ENCODE measurements around the gene TMEM123.
A peak's percentile ranks its signal among the peaks of the same experiment; 100 is the strongest.
"Not testable (repeated sequence)": the region's sequence is repeated elsewhere in the genome, so short reads cannot be mapped to it uniquely, and the experiment has no call there.

The TMEM123 gene

DNA sequence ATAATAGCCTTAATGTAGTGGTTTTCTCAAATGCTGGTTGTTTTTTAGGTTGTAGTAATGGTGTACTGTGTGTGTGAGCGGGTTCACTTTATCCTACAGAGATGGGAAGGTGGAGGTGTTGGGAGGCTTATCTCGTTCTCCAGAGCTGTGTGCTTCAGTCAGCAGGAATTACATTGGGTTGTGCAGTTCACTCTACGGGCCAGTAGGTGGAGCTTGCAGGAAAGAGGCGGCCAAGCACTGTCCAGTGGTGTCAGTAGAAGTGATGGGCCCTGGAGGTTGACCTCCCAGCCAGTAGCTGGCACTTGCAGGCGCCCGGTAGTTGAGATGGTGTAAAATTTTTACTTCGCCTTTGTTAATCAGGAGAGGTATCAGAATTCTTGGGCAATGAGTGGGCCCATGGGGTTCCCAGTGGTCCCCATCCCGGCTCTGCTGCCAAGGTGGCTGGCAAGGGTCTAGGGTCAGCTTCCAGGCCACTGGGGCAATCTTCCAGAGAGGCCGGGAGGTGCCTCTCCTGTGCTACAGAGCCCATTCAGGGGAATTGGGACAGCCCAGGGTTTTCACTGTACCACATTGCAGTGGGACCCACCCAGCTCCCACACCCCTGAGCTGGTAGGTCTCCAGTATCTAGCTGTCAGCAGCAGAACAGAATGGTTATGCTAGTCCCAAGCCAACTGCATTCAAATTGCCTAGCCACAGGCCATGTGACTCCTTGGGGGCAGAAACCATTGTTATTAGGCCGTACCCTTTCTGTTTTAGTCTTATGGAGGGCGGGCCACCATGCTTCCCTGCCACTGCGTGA is 61.7 kb downstream of the TMEM123 start:
- peak; percentile 13 for DNase-seq

DNA sequence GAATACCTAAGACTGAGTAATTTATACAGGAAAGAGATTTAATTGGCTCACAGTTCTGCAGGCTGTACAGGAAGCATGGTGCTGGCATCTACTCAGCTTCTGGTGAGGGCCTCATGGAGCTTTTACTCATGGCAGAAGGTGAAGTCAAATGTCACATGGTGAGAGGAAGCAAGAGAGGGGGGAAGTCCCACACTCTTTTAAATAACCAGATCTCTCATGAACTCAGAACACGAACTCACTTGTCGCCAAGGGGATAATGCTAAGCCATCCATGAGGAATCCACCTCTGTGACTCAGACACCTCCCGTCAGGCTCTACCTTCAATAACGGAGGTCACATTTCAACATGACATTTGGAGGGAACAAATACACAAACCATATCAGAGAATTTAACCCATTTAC is 63.3 kb downstream of the TMEM123 start:
- no peak for DNase-seq

DNA sequence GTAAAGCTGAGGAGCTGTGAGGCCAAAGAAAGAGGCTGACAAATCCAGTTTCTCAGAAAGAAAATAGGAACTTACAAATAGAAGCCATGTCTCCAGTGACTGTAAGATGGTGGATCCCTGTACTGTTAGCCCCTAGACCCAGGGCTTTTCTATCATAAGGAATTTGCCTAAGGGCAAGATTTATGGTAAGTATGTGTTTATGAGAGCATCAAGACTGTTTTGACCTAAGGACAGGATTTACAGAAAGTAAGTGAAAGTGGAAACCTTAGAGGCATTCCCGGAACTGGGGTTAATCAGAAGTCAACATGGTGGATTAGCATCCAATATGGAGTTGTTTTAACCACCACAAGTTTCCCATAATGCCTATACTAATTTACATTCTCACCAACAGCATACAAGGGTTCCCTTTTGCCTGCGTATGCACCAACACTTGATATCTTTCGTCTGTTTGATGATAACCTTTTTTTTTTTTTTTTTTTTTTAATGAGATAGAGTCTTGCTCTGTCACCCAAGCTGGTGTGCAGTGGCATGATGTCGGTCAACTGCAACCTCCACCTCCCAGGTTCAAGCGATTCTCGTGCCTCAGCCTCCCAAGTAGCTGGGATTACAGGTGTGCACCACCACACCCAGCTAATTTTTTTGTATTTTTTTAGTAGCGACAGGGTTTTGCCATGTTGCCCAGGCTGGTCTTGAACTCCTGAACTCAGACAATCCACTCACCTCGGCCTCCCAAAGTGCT is 65.4 kb downstream of the TMEM123 start:
- DNase-seq: no peak

DNA sequence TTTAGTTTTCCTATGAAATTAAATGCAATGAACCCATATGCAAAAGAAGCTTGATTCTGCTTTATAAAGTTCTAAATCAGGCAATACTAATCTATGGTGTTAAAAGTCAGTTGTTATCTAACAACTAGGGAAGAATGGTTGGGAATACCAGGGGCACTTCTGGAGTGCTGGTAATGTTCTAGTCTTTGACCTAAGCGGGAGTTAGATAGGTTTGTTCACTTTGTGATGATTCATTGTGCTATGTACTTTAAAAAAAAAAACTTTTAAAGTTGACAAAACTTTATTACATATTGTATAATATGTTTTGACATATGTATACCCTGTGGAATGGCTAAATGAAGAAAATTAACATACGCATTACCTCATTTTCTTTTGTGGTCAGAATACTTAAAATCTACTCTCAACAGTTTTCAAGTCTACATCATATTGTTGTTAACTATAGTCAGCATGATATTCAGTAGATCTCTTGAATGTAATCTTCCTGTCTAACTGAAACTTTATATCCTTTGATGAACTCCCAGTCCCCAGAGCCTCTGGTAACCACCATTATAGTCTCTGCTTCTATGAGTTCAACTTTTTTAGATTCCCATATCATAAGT is 66.3 kb downstream of the TMEM123 start:
- no peak for DNase-seq

DNA sequence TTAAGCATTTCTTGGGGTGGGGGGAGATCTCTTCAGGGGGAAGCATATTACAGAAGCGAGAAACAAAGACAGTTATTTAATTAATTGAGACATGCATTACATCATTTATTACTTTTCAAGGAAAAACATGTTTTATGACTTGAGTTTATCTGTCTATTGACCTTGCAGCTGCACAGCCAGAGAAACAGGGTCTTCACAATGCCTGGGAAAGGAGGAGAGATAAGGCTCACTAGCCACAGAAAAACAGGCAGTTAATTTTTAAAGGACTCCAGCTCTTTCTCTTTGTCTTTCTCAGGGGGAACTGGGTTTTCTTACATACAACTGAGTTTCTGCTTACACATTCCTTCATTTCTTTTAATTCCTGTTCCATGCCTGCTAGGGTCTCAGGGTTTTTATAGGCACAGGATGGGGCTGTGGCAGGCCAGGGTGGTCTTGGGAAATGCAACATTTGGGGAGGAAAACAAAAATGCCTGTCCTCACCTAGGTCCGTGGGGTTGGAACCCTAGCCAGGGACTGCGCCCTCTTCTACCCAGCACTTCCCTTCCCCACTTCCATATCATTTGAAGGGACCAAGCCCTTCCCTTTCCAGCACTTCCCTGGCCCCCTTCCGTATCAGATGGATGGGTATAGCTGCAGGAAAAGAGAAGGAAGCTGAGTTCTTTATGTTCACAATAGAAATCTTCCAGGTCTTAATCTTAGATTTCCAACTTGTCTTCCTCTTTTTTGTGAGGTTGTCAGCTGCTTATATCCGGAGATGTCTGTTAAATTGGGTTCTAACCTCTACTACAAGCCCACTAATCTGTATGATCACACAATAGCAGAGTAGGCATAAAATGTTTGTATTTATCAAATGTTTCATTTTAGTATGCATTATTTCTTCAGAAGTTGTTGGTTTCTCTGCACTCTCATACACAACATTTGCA is 67.2 kb downstream of the TMEM123 start:
- no peak for DNase-seq

DNA sequence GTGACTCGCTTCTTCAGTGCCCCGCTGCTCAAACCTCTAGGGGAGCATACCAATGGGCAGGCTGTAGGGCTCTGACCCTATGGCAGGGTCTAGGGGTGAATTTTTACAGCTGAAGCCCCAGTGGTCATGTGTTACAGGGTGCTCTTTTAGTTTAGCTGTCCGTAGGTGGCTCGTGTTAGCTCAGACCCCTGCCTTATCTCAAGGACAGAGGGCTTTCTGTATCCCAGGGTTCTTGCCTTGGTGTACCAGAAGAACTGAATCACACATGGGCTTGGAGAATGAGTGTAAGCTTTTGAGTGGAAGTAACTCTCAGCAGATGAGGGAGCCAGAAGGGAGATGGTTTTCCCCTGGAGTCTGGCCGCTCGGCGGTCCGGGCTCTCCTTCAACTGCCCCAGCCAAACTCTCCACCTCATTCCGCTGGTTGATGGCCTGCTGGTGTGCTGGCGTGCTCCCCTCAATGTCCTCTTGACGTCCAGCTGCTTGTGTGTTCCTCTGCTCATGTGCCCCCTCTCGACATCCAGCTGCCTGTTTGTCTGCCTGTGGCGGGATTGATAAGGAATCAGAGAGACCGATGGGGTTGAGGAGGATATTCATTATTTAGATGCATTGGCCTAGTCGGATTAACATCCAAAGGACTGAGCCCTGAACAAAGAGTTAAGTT is 68.0 kb downstream of the TMEM123 start:
- DNase-seq: no peak

DNA sequence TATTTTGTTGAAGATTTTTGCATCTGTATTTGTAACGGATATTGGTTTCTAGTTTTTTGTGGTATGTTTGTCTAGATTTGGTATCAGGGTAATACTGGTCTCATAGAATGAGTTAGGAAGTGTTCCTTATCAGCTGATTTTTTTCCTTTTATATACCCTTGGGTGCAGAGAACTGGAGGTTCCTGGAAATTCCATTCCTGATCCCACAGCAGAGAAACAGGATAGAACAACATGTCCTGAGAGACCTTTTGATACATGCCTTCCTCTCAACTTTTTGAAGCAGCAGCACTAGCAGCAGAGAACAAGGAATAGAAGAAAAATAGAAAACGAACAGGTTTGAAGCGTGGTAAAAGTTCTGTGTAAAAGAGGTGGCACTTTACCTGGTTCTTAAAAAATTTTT is 68.7 kb downstream of the TMEM123 start:
- DNase-seq: no peak

DNA sequence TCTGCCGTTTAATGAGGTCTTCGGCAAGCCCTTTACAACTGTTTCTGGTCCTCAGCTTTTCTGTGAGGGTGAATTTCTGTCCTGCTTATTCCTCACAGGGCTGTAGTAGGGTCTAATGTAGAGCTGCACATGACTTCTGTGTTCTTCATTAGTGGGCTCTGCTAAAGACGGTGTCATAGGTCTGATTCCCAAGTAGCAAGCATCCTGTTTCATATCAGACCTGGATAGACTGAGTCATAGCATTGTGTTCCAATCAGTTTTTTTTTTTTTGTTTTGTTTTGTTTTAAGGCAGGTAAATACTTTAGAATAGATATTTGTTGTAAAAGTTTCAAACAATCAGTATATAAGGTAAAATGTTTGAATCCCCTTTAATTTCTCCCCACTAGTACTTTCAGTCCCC is 70.2 kb downstream of the TMEM123 start:
- no peak for DNase-seq

DNA sequence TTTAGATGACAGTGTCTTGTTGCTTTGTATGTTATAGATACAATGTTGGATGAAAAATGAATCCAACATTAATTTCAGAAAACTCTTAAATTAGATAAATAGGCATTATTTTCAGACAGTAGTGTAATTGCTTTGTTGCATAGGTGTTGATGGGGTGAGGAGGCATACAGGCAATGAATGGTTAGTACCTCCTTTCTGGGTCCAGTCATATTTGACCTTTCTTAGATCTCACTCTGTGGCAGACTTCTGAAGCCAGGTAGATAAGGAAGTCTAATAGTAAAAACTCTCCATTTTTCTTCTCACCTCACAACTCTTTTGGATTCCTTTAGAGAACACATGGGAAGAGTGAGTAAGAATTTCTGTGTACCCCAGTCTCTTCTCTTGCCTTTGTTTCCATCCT is 73.7 kb downstream of the TMEM123 start:
- no peak for DNase-seq

DNA sequence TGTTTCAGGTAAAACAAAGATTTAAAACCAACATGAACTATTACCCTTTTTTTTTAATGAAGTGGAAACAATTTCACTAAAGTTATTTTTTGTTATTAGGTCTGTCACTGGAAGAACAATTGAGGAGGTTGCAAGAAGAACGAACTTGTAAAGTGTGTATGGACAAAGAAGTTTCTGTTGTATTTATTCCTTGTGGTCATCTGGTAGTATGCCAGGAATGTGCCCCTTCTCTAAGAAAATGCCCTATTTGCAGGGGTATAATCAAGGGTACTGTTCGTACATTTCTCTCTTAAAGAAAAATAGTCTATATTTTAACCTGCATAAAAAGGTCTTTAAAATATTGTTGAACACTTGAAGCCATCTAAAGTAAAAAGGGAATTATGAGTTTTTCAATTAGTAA is 74.7 kb downstream of the TMEM123 start:
- no peak for DNase-seq

DNA sequence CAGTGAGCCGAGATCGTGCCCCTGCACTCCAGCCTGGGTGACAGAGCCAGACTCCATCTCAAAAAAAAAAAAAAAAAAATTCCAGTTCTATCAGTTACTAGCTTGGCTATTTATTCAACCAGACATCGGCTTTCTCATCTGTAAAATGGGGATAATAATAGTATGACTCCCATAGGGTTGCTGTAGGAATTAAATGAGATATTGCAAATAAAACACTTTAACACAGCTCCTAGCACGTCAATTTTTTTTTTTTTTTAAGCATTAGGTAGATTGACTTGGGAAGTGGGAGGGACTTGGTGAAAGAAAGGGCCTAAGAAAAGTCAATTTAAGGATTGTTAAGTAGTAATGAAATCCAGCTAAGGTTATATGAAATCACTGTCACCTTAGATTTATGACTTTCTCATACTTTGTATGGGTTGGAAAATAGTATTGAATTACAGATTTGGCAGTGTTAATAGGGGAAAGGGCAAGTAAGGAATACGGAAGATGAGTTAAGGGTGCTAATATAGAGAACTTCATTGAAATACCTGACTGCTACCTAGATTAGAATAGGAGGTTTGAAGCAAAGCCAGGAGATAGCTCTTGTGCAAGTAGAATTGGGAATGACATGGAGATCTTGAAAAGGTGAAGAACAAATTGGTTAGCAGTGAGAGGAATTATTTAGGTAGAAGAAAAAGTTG is 76.7 kb downstream of the TMEM123 start:
- DNase-seq: no peak

DNA sequence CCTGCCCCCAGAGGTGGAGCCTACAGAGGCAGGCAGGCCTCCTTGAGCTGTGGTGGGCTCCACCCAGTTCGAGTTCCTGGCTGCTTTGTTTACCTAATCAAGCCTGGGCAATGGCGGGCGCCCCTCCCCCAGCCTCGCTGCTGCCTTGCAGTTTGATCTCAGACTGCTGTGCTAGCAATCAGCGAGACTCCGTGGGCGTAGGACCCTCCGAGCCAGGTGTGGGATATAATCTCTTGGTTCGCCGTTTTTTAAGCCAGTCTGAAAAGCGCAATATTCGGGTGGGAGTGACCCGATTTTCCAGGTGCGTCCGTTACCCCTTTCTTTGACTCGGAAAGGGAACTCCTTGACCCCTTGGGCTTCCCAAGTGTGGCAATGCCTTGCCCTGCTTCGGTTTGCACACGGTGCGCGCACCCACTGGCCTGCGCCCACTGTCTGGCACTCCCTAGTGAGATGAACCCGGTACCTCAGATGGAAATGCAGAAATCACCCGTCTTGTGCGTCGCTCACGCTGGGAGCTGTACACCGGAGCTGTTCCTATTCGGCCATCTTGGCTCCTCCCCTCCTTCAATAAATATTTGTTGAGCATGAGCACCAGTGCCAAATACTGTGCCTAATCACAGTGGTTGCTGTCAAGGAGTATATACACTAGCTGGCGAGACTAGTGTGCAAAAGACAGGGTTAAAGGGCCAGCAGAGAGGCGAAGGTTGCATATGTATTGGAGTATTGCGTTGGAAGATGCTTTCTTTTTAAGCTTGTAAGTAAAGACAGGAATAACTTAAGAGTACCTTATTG is 77.7 kb downstream of the TMEM123 start:
- DNase-seq: not testable (repeated sequence)

DNA sequence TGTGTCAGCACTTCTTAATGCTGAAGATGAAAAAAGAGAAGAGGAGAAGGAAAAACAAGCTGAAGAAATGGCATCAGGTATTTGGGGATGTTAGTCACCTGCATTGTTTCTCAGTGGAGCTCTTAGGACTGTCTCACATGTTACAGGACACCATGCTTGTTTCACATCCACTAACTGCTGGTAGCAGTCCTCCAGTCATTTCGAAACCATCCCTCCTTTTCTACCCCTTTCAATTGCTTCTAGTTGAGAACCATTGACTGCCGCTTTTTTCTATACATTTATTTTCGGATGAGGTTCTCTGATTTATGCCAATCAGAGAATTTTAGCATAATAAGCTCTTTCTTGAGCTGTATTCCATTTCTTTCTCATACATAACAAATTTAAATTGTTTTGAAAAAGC is 84.1 kb downstream of the TMEM123 start:
- DNase-seq: no peak

DNA sequence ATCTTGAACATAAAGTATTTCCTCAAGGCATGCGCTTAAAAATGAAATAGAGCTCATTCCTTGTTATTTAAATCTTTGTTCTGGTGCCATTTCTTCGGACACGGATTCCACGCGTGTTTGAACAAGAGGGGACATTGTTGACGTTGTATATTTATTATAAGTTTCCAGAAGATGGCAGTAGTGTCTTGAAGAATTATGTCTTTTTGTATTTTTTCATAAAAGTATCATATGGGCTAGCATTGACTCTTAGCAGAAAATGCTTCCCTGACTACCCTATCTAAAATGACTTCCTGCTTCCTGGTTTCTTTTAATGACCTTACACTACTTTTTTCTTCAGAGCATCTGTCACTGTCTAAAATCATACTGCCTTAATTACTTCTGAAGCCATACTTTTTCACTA is 85.2 kb downstream of the TMEM123 start:
- DNase-seq: no peak

DNA sequence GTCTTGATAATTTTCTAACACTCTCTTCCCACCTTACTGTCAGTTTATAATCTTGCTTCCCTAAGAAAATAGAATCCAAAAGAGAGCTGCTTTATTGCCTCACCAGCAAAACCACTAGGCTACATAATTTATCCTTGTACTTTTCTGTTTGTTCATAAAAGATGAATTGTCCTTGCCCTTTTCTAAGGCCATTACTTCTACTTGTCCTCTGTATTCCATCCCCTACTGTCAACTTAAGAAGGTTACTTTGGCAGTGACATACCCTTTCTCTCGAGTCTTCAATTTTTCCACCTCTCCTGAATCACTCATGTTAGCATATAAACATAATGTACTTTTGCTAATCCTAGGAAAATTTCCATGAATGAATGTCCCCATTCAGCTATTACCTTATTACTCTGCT is 87.6 kb downstream of the TMEM123 start:
- no peak for DNase-seq

DNA sequence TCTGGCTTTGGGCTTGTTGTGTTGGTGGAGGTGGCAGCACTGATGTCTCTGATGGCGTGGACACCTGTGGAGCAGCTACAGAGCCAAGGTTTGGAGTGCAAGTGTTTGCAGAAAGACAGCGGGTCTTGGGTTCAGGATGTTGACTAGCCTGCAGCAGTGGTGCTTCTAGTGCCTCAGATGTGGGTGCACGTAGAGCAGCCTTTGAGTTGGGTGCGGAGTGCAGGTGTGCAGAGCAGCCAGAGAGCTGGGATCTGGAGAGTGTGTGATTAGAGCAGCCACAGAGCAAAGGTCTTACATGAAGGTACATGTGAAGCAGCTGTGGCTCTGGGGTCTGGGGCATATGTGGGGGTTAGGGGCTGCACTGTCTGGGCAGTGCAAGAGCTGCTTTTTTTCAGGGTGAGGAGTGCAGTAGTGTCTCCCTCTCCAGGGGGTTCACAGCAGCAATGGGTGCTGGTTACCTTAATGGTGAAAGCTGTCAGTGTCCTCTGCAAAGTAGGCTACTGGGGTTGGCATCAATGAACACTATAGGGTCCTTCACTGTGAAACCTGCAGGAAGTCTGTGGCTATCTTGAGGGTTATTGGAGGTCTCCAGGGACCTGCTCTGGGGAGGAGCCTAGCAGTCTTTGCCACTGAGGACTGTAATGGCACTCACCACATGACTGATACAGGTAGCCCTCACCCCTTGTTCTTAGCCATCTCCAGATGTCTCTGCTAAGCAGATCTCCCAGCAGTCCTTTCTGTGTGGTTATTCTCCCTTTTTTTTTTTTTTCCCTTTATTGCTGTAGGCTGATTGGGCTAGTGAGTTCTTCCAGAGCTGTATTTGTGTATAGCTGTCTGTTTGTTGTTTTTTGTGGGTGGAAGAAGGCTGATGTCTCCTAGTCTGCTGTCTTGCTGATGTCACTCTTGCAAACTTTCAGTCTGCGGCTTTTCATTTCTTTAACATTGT is 91.2 kb downstream of the TMEM123 start:
- DNase-seq: no peak

DNA sequence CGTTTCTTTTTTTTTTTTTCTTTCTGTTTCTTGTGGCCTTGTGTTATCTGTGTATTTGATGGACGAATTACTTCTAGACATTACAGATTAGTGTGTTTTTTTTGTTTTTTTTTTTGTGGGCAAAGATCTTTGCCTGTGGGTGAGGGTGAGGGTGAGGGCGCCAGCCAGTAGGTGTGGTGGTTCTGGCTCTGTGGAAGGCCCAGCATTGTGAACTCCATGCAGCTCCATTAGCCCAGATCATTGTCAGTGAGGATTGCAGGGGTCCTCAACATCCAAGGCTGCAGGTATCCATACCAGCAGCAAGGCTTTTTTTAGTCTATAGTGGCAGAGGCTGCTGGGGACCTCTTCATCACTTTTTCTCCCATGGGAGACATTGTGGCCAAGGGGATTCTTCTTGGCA is 91.9 kb downstream of the TMEM123 start:
- DNase-seq: no peak

DNA sequence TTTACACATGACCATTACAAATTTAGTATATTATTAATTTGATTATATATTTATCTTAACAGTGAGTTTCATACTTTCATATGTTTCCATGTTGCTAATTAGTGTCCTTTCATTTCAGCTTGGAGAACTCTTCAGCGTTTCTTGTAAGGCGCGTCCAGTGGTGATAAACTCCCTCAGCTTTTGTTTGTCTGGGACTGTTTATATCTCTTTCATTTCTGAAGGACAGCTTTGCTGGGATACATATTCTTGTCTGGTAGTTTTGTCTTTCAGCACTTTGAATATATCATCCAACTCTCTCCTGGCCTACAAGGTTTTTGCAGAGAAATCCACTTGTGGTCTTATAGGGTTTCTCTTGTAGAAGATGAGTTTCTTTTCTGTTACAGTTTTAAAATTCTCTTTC is 93.2 kb downstream of the TMEM123 start:
- no peak for DNase-seq

DNA sequence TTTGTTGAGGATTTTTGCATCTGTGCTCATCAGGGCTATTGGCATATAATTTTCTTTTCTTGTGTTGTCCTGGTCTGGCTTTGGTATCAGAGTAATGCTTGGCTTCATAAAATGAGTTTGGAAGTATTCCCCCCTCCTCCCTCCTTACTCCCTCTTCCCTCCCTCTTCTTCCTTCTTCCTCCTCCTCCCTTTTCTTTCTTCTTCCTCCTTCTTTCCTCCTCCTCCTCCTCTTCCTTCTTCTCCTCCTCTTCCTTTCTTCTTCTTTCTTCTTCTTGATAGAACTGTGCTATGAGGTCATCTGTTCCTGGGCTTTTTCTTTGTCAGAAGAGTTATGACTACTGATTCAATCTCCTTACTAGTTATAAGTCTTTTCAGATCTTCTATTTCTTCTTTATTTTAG is 95.4 kb downstream of the TMEM123 start:
- no peak for DNase-seq
